ENCODE data around the gene CELF4. TPM values are rescaled to one million over a fixed set of nuclear protein-coding genes. Genes with fewer than 3 reads are reported as not detected.

The CELF4 gene
- total and polyA plus RNA-seq, 2 experiments from 2014 or later: 0.24 TPM; not detected in 1

GRCh38 chr18:37502601-37503000, 63.0 kb downstream of the CELF4 start:
- no peak overlapping the region for H3K9ac ChIP-seq
- no peak for DNase-seq
- H3F3A ChIP-seq (ENCODE audit: insufficient read depth): no peaks in the 10 kb centered on the region
- H4K20me1 ChIP-seq (ENCODE audit: insufficient read depth): no peaks in the 10 kb centered on the region
- H3K4me1 ChIP-seq (ENCODE audit: insufficient read depth): no peaks in the 10 kb centered on the region
- H3K9me2 ChIP-seq (ENCODE audit: insufficient read depth): no peaks in the 10 kb centered on the region
- H3K27me3 ChIP-seq (replicated peaks; ENCODE audit: insufficient read depth): no peaks in the 10 kb centered on the region; the same call in 1 of the 2 replicates
- in situ Hi-C loops (cut with MboI): no loop called here
- no peak overlapping the region for H2AFZ ChIP-seq
- H3K4me2 ChIP-seq (ENCODE audit: unreplicated experiment): no peak overlapping the region
- no peaks in the 10 kb centered on the region for H3K9me3 ChIP-seq (ENCODE audit: low read depth)
- H3K36me3 ChIP-seq (ENCODE audit: low read depth): no peaks in the 10 kb centered on the region
- no peak for TF ChIP-seq EZH2 (IDR thresholded peaks at IDR 0.05; ENCODE audit: insufficient read depth, poor library complexity, severe bottlenecking)
- TF ChIP-seq EZH2phosphoT487 (IDR thresholded peaks at IDR 0.05; ENCODE audit: insufficient read depth, low read depth): no peak
- no peak overlapping the region for H3K27ac ChIP-seq
- no peaks in the 10 kb centered on the region for H3K79me2 ChIP-seq (ENCODE audit: insufficient read depth)
- H3K4me3 ChIP-seq: no peak overlapping the region
- WGBS, 2 experiments (ENCODE audit: low coverage in 1 of 2, low lambda C conversion rate in 2 of 2, missing lambda C conversion rate in 2 of 2): 35 to 45% methylated on average over 4 of the region's 4 CpGs

DNA sequence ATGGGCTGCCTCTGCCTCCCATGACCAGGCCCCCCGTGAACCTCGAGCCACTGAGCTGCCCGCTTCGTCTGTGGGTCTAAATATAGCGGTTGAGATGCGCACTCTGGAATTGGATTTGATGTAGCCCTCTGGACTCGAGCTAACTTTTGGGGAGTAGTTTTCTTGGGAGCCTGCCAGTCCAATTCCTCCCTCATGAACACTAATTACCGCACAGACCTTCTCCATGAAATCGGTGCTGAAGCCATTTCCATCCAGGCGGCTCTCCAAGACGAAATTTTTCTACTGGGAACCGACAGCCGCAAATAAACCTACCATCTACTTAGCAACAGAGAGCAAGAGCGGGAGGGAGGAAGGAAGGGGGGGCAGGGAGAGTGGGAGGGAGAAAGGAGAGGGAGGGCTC, 63.6 kb downstream of the CELF4 start:
- H3K4me3 ChIP-seq: no peak overlapping the region
- H3K9me2 ChIP-seq (ENCODE audit: insufficient read depth): no peaks in the 10 kb centered on the region
- in situ Hi-C loops (cut with MboI): no loop called here
- no peak overlapping the region for H2AFZ ChIP-seq
- H4K20me1 ChIP-seq (ENCODE audit: insufficient read depth): no peaks in the 10 kb centered on the region
- no peaks in the 10 kb centered on the region for H3K4me1 ChIP-seq (ENCODE audit: insufficient read depth)
- H3K4me2 ChIP-seq (ENCODE audit: unreplicated experiment): no peak overlapping the region
- H3F3A ChIP-seq (ENCODE audit: insufficient read depth): no peaks in the 10 kb centered on the region
- H3K27me3 ChIP-seq (replicated peaks; ENCODE audit: insufficient read depth): no peaks in the 10 kb centered on the region; the same call in 1 of the 2 replicates
- no peaks in the 10 kb centered on the region for H3K36me3 ChIP-seq (ENCODE audit: low read depth)
- H3K9me3 ChIP-seq (ENCODE audit: low read depth): no peaks in the 10 kb centered on the region
- H3K9ac ChIP-seq: no peak overlapping the region
- DNase-seq: no peak
- TF ChIP-seq EZH2phosphoT487 (IDR thresholded peaks at IDR 0.05; ENCODE audit: insufficient read depth, low read depth) (no peak), EZH2 (IDR thresholded peaks at IDR 0.05; ENCODE audit: insufficient read depth, poor library complexity, severe bottlenecking) (no peak)
- H3K27ac ChIP-seq: no peak overlapping the region
- H3K79me2 ChIP-seq (ENCODE audit: insufficient read depth): no peaks in the 10 kb centered on the region
- WGBS, 2 experiments (ENCODE audit: low coverage in 1 of 2, low lambda C conversion rate in 2 of 2, missing lambda C conversion rate in 2 of 2): 65 to 67% methylated on average over 14 of the region's 14 CpGs

GRCh38 chr18:37501136-37501535, 64.5 kb downstream of the CELF4 start:
- DNase-seq: no peak
- H3K9ac ChIP-seq: no peak overlapping the region
- H3K27ac ChIP-seq: no peak overlapping the region
- in situ Hi-C loops (cut with MboI): no loop called here
- no peaks in the 10 kb centered on the region for H3K9me3 ChIP-seq (ENCODE audit: low read depth)
- no peaks in the 10 kb centered on the region for H3K79me2 ChIP-seq (ENCODE audit: insufficient read depth)
- no peaks in the 10 kb centered on the region for H3F3A ChIP-seq (ENCODE audit: insufficient read depth)
- 18 to 26% methylated on average over 4 of the region's 4 CpGs for WGBS, 2 experiments (ENCODE audit: low coverage in 1 of 2, low lambda C conversion rate in 2 of 2, missing lambda C conversion rate in 2 of 2)
- no peaks in the 10 kb centered on the region for H4K20me1 ChIP-seq (ENCODE audit: insufficient read depth)
- no peaks in the 10 kb centered on the region for H3K9me2 ChIP-seq (ENCODE audit: insufficient read depth)
- no peak overlapping the region for H2AFZ ChIP-seq
- H3K4me2 ChIP-seq (ENCODE audit: unreplicated experiment): no peak overlapping the region
- no peaks in the 10 kb centered on the region for H3K4me1 ChIP-seq (ENCODE audit: insufficient read depth)
- TF ChIP-seq EZH2 (IDR thresholded peaks at IDR 0.05; ENCODE audit: insufficient read depth, poor library complexity, severe bottlenecking) (no peak), EZH2phosphoT487 (IDR thresholded peaks at IDR 0.05; ENCODE audit: insufficient read depth, low read depth) (no peak)
- no peak overlapping the region for H3K4me3 ChIP-seq
- H3K27me3 ChIP-seq (replicated peaks; ENCODE audit: insufficient read depth): no peaks in the 10 kb centered on the region; the same call in 1 of the 2 replicates
- no peaks in the 10 kb centered on the region for H3K36me3 ChIP-seq (ENCODE audit: low read depth)

DNA sequence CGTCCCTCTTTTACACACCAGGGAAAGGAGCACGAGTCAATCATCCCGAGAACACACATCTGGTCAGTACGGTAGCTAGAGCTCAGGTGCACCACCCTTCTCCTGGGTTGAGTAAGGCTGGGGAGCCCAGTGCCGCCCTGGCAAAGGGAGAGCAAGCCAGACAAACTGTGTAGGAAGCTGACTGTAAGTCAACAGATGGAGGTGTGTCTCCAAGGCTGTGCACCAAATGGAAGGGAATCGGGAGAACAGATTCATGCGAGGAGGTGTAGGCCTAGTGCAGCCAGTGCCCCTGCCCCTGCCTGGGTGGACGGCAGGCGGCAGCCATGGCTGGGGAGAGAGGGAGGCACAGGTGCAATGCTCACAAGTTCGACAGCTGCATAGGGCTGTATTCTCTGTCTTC, 65.7 kb downstream of the CELF4 start:
- Histone ChIP-seq H3K79me2 (ENCODE audit: insufficient read depth) (no peaks in the 10 kb centered on the region), H3K9me2 (ENCODE audit: insufficient read depth) (no peaks in the 10 kb centered on the region), H3K9ac (no peak overlapping the region), H3K4me1 (ENCODE audit: insufficient read depth) (no peaks in the 10 kb centered on the region), H4K20me1 (ENCODE audit: insufficient read depth) (no peaks in the 10 kb centered on the region), H3K4me3 (no peak overlapping the region), H3K27me3 (replicated peaks; ENCODE audit: insufficient read depth) (no peaks in the 10 kb centered on the region; the same call in 1 of the 2 replicates), H3K9me3 (ENCODE audit: low read depth) (no peaks in the 10 kb centered on the region), H3F3A (ENCODE audit: insufficient read depth) (no peaks in the 10 kb centered on the region), H2AFZ (no peak overlapping the region), H3K27ac (no peak overlapping the region), H3K36me3 (ENCODE audit: low read depth) (no peaks in the 10 kb centered on the region), H3K4me2 (ENCODE audit: unreplicated experiment) (no peak overlapping the region)
- no peak for TF ChIP-seq EZH2 (IDR thresholded peaks at IDR 0.05; ENCODE audit: insufficient read depth, poor library complexity, severe bottlenecking)
- no peak for TF ChIP-seq EZH2phosphoT487 (IDR thresholded peaks at IDR 0.05; ENCODE audit: insufficient read depth, low read depth)
- in situ Hi-C loops (cut with MboI): no loop called here
- WGBS, 2 experiments (ENCODE audit: low coverage in 1 of 2, low lambda C conversion rate in 2 of 2, missing lambda C conversion rate in 2 of 2): 51 to 52% methylated on average over 10 of the region's 10 CpGs
- no peak for DNase-seq

GRCh38 chr18:37499044-37499443, 66.6 kb downstream of the CELF4 start:
- H4K20me1 ChIP-seq (ENCODE audit: insufficient read depth): no peaks in the 10 kb centered on the region
- no peaks in the 10 kb centered on the region; the same call in 1 of the 2 replicates for H3K27me3 ChIP-seq (replicated peaks; ENCODE audit: insufficient read depth)
- DNase-seq: no peak
- no peaks in the 10 kb centered on the region for H3K4me1 ChIP-seq (ENCODE audit: insufficient read depth)
- no peaks in the 10 kb centered on the region for H3K79me2 ChIP-seq (ENCODE audit: insufficient read depth)
- no peaks in the 10 kb centered on the region for H3K36me3 ChIP-seq (ENCODE audit: low read depth)
- TF ChIP-seq EZH2phosphoT487 (IDR thresholded peaks at IDR 0.05; ENCODE audit: insufficient read depth, low read depth) (no peak), EZH2 (IDR thresholded peaks at IDR 0.05; ENCODE audit: insufficient read depth, poor library complexity, severe bottlenecking) (no peak)
- no peak overlapping the region for H3K9ac ChIP-seq
- no peak overlapping the region for H3K4me2 ChIP-seq (ENCODE audit: unreplicated experiment)
- no peaks in the 10 kb centered on the region for H3F3A ChIP-seq (ENCODE audit: insufficient read depth)
- 38 to 44% methylated on average over 3 to 4 of the region's 4 CpGs for WGBS, 2 experiments (ENCODE audit: low coverage in 1 of 2, low lambda C conversion rate in 2 of 2, missing lambda C conversion rate in 2 of 2)
- H3K27ac ChIP-seq: no peak overlapping the region
- no peaks in the 10 kb centered on the region for H3K9me3 ChIP-seq (ENCODE audit: low read depth)
- in situ Hi-C loops (cut with MboI): no loop called here
- no peak overlapping the region for H3K4me3 ChIP-seq
- no peaks in the 10 kb centered on the region for H3K9me2 ChIP-seq (ENCODE audit: insufficient read depth)
- no peak overlapping the region for H2AFZ ChIP-seq

All from GM23248 (cell line).